ENCODE measurements around the gene PHACTR1. TPM values are rescaled to one million over a fixed set of nuclear protein-coding genes. Genes with fewer than 3 reads are reported as not detected.

PHACTR1 gene
- polyA plus RNA-seq, 1 of the 3 experiments (the other 2 are of a cell fraction) = 0.12 TPM

GRCh38 chr6:13299403-13299821 is 582.8 kb downstream of the PHACTR1 start (continued):
- TF ChIP-seq REST (IDR thresholded peaks at IDR 0.05; ENCODE audit: low read depth, low read length) (no peak), YY1 (IDR thresholded peaks at IDR 0.05; ENCODE audit: low read depth) (no peak)
- TF ChIP-seq, protein P1, sequence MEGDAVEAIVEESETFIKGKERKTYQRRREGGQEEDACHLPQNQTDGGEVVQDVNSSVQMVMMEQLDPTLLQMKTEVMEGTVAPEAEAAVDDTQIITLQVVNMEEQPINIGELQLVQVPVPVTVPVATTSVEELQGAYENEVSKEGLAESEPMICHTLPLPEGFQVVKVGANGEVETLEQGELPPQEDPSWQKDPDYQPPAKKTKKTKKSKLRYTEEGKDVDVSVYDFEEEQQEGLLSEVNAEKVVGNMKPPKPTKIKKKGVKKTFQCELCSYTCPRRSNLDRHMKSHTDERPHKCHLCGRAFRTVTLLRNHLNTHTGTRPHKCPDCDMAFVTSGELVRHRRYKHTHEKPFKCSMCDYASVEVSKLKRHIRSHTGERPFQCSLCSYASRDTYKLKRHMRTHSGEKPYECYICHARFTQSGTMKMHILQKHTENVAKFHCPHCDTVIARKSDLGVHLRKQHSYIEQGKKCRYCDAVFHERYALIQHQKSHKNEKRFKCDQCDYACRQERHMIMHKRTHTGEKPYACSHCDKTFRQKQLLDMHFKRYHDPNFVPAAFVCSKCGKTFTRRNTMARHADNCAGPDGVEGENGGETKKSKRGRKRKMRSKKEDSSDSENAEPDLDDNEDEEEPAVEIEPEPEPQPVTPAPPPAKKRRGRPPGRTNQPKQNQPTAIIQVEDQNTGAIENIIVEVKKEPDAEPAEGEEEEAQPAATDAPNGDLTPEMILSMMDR (IDR thresholded peaks at IDR 0.05) = no peak

DNA sequence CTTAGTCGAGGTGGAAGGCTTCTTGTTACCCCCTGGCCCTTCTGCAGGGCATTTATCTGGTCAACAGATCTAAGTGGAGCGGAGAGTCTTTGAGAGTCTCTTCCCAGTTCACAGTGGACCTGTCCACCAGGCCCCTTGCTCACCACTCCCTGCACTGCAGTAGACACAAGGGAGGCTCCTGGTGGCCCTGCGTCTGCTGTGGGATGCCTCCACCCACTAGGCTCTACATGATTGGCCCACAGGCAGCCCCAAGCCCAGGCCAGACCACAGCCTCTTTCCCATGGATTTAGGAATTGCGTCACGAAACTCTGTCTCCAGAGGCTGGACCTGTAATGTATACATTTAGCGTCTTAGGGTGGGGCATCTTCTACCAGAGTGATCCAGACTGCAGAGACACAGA is 583.4 kb downstream of the PHACTR1 start:
- TF ChIP-seq MXI1 (IDR thresholded peaks at IDR 0.05; ENCODE audit: low read depth, low read length) = no peak
- no peak for TF ChIP-seq TAF1 (IDR thresholded peaks at IDR 0.05; ENCODE audit: borderline replicate concordance, low read depth, low read length)
- no peak for TF ChIP-seq RFX5 (IDR thresholded peaks at IDR 0.05; ENCODE audit: low read length)
- TF ChIP-seq SMC3 (IDR thresholded peaks at IDR 0.05; ENCODE audit: low read depth, low read length) = no peak
- TF ChIP-seq JUND (IDR thresholded peaks at IDR 0.05) = no peak
- TF ChIP-seq TEAD4 (IDR thresholded peaks at IDR 0.05; ENCODE audit: borderline replicate concordance, insufficient read depth) = no peak
- TF ChIP-seq RXRA (IDR thresholded peaks at IDR 0.05; ENCODE audit: borderline replicate concordance, low read depth) = no peak
- TF ChIP-seq RAD21 (IDR thresholded peaks at IDR 0.05; ENCODE audit: low read length) = no peak
- TF ChIP-seq RCOR1 (IDR thresholded peaks at IDR 0.05; ENCODE audit: low read length) = no peak
- no peak for TF ChIP-seq YY1 (IDR thresholded peaks at IDR 0.05; ENCODE audit: low read depth)
- no peak for TF ChIP-seq POLR2AphosphoS5 (IDR thresholded peaks at IDR 0.05; ENCODE audit: low read depth, low read length)
- TF ChIP-seq ELF1 (IDR thresholded peaks at IDR 0.05) = no peak
- TF ChIP-seq TCF12 (IDR thresholded peaks at IDR 0.05) = no peak
- no peak for TF ChIP-seq REST (IDR thresholded peaks at IDR 0.05; ENCODE audit: low read depth, low read length)
- TF ChIP-seq FOXJ3 (CRISPR knock-in tag; IDR thresholded peaks at IDR 0.05) = no peak
- no peak for TF ChIP-seq GATA2 (CRISPR knock-in tag; IDR thresholded peaks at IDR 0.05)
- H3K79me2 ChIP-seq (ENCODE audit: insufficient read depth) = no peaks in the 10 kb centered on the region
- no peak overlapping the region for H3K4me2 ChIP-seq
- H3K27ac ChIP-seq (ENCODE audit: low read depth in 2 of 2, low read length in 1 of 2) = no peak overlapping the region
- H3K4me1 ChIP-seq (ENCODE audit: control insufficient read depth in 1 of 2, insufficient read depth in 2 of 2, low read depth in 1 of 2, low read length in 1 of 2) = peaks cover 0 to 26% of the 10 kb centered on the region in 2 experiments; a peak in 3 of 4 replicates
- no peak overlapping the region for H3K9ac ChIP-seq
- ChIA-PET POLR2A (no interaction called here), CTCF (no interaction called here)
- no peak overlapping the region for H2AFZ ChIP-seq (ENCODE audit: low read depth)
- no peaks in the 10 kb centered on the region for H4K20me1 ChIP-seq (ENCODE audit: insufficient read depth)
- H3K4me3 ChIP-seq (ENCODE audit: low read depth in 2 of 2, low read length in 1 of 2) = no peak overlapping the region
- H3K36me3 ChIP-seq (replicated peaks in 1 of 2; ENCODE audit: control insufficient read depth in 1 of 2, insufficient read depth in 2 of 2, low read length in 1 of 2) = peaks cover 15 to 50% of the 10 kb centered on the region in 2 experiments
- no peaks in the 10 kb centered on the region for H3K9me2 ChIP-seq
- no peaks in the 10 kb centered on the region for H3K27me3 ChIP-seq (ENCODE audit: insufficient read depth)
- H3K9me3 ChIP-seq = no peaks in the 10 kb centered on the region
- DNase-seq = no peak
- 88% methylated on average over 4 of the region's 6 CpGs for WGBS (ENCODE audit: low lambda C conversion rate)
- H3F3A ChIP-seq (replicated peaks; ENCODE audit: insufficient read depth) = peaks cover 11% of the 10 kb centered on the region

All from SK-N-SH (cell line).